ENCODE results near the gene GREB1.

The GREB1 gene

DNA sequence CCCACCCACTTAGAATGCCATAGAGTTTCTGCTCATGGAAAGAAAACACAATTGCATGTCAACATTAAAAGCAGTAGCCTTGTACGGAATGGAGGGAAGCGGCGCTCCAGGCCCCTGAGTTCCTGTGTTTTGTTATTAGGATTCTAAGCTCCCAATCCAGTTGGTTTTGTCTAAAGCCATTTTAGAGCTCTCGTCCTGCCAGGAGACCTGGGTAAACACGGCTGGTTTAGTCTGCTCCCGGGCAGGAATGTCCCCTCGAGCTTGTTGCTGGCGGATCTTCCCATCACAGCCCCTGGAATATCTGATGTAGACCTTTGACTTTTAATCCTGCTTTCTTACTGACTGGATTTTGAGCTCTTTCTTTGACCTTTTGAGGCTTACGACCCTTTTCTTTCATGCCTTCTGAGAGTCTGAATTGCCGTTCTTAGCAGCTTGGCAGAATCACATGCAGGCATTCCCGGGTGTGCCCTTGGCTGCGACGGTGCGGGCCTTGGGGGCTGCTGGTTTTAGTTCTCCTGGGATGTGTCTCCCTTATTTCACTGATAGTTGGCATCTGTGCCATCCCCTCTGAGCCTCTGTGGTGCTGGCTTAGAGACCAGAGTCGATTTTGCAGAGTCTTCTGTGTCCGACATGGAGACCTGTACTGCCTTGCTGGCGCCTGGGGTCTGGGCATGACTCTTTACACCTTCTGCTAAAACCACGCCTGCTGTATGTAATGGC lies 25.4 kb downstream of the GREB1 start:
- DNase-seq (ENCODE audit: low spot score) = no peak

DNA sequence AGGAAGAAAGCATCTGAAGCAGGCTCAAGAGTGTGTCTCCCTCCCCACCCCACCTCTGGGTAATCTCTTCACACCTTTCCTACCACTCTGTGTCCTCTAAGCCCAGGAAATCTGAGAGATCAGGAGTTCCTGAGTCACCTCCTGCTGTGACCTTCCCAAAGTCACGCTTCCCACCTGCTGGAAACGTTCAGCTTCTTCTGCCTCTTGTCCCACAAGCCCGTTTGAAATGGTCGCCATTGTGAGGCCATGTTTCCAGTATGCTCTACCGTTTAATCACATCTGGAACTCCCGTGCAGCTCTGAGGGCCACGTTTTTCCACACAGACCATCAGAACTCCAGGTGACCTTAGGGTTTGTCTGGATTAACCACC lies 25.9 kb downstream of the GREB1 start:
- DNase-seq (ENCODE audit: low spot score) = no peak

DNA sequence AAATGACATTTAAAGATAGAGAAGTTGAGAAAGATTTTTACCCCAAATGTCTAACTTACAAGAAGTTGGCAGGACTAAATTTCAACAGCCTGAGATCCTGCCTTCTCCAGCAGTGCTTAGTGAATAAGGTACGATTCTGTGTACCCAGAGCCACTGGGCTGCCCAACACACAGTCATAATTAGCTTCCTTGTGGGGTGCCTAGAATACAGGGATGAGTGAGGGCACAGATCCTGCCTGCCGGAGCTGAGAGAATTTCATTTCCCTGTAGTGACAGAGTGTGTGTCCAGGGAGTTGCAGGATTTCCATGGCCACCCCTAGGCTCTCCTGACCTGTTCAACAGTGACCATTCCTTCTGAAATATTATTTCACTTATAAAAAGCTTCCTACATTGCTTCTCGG lies 27.0 kb downstream of the GREB1 start:
- no peak for DNase-seq (ENCODE audit: low spot score)

DNA sequence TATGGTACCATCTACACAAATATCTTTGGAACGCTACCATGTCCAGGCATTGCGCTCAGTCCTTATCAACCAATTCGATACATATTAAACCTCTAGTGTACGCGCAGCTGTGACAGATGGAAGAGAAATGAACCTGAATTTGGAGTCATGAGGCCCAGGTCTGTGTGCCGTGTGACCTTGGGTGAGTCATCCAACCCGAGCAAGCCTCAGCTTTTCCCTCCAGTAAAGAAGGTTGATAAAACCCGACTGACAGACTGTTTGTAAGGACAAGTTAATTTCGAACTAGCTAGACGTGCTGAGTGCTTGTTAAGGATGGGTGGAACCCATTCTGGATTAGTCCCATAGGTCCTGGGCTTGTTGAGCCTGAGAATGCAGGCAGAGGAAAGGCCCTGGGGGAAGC lies 28.2 kb downstream of the GREB1 start:
- no peak for DNase-seq (ENCODE audit: low spot score)

DNA sequence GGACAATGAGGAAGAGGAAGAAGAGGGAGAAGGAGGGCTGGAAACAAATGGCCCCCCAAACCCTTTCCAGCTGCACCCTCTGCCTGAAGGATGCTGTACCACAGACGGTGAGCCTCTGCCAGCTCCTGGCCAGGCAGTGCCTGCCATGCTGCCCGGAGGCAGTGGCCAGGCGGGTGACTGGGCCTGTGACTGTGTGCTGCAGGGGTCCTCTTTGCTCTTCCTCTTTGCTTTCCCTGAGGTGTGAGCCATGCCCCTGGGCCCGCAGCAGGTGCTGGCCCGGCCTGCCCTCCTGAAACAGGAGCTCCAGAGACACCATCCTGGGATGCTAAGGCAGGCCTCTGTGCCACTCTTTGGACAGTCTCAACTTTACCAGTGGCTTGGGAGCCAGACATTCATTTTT lies 28.6 kb downstream of the GREB1 start:
- no peak for DNase-seq (ENCODE audit: low spot score)

DNA sequence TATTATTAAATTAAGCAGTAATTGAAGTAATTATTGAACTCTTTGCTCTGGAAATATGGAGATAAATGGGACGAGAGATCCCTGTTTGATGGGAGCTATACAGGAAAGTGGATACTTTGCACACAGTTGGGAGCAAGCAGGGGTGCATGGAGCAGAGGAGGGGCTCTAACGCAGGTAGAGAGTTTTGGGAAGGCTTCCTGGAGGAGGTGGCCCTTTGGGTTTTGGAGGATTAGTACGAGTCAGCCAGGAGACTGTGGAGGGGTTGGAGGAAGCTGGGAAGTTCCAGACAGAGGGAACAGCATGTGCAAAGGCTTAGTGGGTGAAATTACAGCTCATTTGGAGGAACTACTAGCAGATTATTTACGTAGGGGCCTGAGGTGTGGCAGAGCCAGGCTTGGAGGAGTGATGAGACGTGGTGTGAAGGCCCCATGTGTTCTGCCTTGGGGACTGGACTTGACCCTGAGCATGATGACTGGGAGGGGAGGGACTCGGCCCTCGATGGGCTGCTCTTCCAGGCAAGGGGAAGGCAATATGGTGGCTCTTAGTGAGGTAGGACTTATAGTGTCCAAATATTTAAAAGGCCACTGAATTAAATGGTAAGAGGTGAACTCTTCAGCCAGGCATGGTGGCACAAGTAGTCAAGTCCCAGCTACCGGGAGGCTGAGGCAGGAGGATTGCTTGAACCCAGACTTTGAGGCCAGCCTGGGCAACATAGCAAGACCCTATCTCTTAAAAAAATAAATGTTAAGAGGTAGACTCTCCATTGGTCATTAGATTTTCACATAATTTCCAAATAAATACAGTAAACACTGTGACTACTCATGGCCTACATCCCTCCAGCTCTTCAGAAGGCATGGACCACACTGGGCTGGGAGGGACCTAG lies 30.2 kb downstream of the GREB1 start:
- DNase-seq (ENCODE audit: low spot score) = no peak

DNA sequence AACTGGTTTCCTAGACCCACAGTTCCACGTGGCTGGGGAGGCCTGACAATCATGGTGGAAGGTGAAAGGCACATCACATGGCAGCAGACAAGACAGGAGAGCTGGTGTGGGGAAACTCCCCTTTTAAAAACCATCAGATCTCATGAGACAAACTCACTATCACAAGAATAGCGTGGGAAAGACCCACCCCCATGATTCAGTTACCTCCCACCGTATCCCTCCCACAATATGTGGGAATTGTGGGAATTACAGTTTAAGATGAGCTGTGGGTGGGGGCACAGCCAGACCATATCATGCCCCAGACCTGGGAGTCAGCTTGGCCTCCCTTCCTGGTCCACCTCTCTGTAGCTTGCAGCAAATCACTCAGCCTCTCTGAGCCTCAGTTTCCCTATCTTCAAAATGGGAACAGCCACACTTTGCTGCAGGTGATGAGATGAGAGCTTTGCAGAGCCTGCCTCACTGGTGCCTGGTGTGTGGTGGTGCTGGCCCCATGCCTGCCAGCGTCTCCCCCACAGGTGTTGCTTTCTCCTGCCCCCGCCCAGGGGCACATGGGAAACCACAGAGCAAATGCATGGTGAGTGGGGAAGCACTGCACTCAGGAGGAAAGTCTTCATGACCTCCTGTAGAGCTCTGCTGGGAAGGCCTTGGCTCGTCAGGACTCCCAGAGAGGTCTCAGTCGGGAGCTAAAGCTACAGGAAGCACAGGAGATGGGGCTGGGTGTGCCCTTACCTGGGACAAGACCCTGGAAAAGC lies 31.1 kb downstream of the GREB1 start:
- DNase-seq (ENCODE audit: low spot score) = no peak

DNA sequence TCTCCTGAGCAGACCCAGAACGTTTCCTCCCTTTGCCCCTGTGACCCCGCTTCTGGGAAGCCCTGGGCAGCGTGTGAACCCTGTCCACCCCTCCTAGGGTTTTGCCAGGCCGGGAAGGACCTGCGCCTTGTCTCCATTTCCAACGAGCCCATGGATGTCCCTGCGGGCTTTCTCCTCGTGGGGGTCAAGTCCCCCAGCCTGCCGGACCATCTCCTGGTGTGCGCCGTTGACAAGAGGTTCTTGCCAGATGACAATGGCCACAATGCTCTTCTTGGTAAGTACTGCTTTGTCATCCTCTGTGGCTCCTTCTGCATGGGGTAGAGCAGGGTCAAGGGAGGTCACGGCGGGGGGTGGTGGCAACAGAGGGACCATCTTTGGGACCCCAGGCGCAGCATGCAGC lies 32.5 kb downstream of the GREB1 start:
- no peak for DNase-seq (ENCODE audit: low spot score)

DNA sequence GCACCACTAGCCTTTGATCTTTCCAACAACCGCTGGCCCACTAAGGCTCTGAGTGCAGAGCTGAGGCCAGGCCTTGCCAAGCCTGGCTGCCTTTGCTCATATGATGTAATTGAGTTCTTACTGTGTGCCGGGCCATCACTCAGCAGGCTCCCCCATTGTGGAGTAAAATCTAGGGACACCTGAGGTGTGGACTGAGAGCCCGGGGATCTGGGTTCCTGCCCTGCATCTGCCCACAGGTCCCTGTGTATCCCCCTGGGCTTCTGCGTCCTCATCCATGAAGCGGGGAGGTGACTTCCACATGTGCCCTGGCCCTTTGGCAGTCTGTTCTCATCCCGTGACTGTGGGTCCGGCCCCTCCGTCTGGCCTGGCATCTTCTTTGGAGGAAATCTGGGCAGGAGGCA lies 33.8 kb downstream of the GREB1 start:
- DNase-seq (ENCODE audit: low spot score) = no peak

DNA sequence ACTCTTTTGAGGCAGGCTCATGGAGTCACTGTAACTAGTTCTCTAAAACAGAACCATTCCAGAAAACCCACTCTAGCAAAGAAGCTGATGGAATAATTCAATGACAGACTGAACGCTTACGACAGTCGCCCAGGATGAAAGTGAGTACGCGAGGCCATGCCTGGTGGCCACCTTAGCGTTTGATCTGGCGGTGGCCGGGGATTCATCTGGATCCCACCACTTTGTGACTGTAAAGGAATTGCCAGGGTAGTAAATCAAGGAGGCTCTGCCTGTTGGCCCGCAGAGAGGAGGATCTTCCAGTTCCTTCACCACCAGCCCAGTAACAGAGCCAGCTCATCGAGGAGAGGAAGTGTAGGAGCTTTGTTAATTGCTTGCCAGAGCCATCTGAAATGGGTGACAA lies 34.6 kb downstream of the GREB1 start:
- no peak for DNase-seq (ENCODE audit: low spot score)

DNA sequence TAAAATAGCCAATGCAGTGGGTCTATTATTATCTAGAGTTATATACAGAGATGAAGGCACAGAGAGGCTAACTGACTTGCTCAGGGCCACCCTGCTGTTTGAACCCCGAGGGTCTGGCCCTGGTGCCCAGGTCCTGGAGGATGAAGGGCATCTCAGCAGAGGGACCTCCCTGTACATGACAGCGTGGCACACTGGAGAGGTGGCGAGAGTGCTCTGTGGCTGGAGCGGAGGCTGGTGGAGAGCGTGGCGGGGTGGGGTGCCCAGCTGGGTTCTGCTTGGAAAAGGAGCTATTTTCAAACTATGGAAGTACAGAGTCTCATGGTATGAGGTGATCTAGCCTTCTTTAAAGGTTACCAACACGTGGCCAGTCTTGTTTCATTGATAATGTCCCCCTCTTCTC lies 35.8 kb downstream of the GREB1 start:
- no peak for DNase-seq (ENCODE audit: low spot score)

DNA sequence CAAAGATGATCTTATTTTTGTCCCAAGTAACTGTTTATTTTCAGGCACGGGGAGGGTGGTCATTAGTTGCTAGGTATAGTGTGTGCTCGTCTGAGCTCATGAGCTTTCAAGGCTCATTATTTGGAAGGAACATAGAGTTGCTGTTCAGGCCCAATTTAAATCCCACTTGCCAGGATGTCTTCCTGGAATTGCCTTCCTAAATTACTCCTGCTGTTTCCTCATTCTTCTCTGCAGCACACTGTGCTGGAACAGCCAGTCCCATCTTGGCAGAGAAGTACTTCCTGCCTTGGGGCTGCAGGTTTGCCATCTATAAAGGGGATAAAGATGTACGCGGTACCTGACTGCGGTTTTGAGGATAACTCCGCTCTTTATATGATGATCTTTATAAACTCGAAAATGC lies 37.3 kb downstream of the GREB1 start:
- no peak for DNase-seq (ENCODE audit: low spot score)

DNA sequence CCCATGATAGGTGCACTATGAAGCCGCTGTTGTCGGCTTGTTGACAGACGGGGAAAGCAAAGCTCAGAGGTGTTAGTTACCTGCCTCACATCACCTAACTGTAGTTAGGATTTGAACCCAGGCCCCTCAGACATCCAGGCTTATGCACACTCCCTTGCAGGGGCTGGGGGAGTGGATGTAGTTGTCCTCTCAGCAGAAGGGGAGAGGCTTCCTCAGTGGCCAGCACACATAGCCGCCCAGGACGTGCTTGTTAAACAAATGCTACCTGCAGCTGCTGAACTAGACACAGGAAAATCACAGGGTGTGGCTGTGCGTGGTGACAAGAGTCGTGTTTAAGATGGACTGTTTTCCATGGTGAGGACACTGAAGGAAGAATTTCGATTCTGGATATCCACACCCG lies 39.2 kb downstream of the GREB1 start:
- no peak for DNase-seq (ENCODE audit: low spot score)

DNA sequence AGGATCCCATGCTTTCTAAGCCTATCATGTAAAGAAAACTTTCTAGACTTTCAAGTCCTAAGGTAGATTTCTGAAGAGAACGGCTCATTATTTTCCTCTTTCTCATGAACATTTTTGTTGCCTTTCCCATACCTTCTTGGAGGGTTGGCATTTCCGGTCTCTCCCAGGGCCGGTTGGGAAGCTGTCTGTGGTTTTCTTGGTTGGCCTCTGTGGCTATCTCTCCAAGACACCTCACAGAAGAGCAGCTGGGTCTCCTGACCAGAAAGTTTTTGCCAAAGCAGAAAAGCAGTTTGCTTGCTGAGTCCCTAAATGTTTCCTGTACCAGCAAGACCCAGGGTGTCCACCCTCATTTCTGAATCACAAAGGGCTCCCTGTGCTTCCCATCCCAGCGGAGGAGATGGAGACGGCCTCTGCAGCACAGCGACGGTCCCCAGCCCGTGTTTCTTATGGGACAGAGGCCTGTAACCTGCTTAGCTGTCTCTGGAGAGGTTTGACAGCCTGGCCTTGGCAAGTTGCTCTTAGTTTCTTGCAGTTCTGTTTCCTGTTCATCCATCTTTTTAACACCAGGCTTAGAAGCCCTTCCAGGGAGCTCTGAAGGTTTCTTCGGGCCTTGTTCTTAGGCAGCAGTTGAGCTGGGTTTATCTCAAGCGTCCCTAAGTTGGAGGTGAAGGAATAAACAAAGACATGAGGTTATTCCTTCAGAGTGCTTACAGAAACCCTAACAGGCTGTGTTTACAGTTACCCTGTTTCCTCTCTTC lies 39.8 kb downstream of the GREB1 start:
- no peak for DNase-seq (ENCODE audit: low spot score)

DNA sequence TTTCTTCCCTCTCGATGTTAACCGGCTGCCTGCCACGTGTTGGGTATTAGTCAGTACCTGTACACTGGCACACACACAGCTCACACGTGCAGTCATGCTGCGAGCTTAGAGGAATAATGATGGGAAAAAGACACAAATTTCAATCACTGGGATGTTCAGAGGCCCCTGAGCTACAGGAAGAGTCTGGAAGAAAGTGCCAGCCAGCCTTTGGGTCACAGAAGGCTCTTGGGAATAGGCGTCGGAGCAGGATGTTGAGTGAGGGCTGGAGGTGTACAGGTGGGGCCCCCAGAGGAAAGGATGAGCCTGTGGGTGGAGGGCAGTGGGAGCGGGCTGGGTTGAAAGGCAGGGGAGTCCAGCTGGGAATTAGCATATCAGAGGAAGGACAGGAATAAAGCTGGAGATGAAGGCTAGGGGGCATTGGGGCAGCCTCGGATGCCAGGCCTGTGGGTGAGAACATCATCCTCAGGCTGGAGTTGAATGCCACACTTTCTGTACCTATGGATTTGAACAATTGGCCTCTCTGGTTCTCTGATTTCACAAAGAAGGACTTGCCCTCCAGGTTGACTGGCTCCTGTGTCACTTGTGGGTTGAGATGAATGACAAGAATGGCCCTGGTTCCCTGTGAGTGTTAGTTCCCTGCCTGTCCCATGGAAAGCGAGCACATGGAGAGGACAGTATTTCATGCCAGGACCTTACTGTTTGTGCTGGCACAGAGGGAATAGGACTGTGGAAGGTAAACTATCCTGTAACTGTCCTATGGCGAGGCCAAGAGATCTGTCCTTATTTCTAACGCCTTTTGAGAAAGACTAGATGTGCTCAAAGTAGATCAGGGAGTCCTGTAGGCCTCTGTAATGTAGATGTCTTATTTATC lies 40.6 kb downstream of the GREB1 start:
- DNase-seq (ENCODE audit: low spot score) = no peak

DNA sequence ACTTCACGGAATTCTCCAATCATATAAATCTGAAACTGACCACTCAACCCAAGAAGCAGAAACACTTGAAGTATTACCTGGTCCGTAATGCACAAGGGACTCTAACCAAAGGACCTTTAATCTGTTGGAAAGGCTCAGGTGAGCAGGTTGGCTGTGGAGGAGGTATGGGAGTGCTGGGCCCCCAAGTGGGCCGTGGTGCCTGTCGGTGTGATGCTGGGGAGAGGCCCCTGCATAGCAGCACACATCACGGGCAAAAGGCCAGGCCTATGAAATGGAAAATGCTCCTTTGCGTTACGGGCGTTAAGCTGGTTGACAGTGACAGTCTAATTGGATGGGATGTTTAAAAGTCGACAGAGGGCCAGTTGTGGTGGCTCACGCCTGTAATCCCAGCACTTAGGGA lies 42.6 kb downstream of the GREB1 start:
- DNase-seq (ENCODE audit: low spot score) = no peak

DNA sequence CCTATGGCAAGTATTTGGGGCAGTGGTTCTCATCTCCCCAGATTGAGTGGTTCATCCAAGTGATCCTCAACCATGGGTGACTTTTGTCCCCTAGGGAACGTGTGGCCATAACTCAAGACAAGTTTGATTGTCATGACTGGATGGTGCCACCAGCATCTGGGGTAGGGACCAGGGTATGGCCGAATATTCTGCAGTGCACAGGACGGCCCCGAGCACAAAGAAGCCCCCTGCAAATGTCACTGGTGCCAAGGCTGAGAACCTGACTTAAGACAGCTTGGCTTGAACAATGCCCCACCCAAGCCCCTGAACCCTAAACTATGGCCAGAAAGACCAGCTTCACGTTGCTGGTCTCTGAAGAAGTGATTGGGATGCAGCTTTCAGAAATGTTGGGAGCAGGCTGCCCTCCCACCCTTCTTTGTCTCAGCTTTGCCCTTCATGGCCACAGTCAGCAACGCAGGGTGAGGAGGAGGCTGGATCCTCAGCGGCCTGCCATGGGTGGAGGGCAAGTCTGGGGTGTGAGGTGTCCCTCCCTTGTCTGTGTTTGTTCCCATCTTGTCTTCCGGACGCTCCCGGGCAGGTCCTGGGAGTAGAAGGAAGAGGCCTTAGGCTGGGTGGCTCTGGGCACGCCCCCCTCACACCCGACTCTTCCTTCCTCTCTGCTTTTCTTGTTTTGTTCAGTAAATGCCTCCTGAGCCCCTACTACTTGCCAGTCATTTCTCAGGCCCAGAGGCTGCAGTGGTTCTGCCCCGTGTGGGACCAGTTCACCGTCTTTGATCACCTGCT lies 43.4 kb downstream of the GREB1 start:
- DNase-seq (ENCODE audit: low spot score) = no peak

DNA sequence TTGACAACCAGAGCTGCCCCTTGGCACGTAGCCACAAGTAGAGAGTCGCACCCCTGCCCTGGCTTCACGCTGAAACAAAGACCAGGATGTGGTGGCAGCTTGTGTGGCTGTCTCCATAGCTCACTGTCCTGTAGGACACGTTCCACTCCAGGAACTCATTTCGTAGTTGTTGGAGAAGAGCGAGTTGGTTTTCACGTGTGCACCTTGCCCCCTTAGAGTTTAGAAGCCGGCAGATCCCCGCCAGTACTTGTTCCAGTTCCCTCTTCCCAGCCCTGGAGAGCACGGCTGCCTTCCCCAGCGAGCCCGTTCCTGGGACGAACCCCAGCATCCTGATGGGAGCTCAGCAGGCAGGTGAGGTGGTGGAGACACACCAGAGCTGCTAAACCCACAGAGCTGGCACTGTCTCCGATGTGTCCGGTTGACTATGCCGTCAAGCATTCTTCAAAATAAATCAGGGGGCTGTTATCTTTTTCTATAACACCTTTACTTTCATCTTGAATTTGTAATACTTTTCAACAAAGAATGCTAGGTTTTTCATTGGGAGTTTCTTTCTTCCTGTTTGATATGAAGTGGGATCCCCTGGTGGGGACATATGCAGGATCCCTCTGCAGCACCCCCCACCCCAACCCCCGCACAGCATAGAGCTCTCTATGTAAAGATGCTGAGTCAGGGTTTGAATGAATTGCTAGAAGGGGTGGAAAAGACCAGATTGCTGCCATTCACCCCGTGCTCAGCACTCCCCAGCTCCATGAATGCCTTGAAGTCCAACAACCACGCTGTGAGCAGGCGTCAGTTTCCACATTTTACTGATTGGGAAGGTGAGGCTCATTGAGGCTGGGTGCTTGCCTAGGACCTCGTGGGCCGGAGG lies 44.5 kb downstream of the GREB1 start:
- no peak for DNase-seq (ENCODE audit: low spot score)

DNA sequence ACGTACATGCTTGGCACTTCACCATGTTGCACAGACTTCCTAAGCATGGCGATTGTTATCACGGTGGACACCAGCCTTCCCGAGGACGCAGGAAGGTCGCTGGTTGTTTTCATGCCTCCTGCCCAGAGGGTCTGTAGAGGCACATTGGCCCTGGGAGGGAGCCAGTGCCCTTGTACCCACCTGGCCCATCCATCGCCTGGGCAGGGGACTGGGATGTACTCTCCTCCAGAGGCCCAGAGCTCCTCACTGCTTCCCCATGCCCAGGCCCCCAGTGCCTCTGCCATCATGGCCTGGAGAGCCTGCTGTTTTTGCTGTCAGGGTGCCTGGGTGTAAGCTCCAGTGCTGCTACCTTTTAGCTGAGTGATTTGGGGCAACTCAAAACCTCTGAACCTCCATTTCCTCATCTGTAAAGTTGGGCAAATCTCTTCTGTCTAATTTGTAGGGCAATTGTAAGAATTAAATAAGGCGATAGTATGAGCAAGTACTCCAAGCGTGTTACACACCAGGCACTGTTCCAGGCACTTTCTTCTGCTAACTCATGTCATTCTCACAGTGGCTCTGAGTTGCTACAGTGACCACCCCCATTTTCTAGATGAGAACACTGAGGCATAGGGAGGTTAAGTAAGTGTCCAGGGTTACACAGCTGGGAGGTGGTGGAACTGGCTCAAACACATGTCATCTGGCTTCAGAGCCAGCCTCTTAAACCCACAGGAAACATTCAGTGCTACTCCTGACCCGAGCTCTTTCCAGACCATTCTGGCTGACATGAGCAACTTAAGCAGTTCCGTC lies 45.3 kb downstream of the GREB1 start:
- DNase-seq (ENCODE audit: low spot score) = no peak
